A204.1 (cell line): ENCODE measurements around the gene PDCD10.

ENCODE experiments used
- FAIRE-seq: peaks from 2 replicates; lab custom pipeline; 2012; peaks lifted over from hg19 to GRCh38; lab: Jason Lieb, UNC

The PDCD10 gene

GRCh38 chr3:167733961-167734497 is 663 bp downstream of the PDCD10 start:
- no peak for FAIRE-seq

- FAIRE-seq: no peak
These were observed 2.2 kb downstream of the PDCD10 start for GRCh38 chr3:167732313-167733065.

GRCh38 chr3:167731393-167731792 is 3.3 kb downstream of the PDCD10 start:
- no peak for FAIRE-seq

GRCh38 chr3:167729591-167729990 is 5.1 kb downstream of the PDCD10 start:
- no peak for FAIRE-seq

GRCh38 chr3:167728632-167729323 is 5.9 kb downstream of the PDCD10 start:
- FAIRE-seq: no peak

GRCh38 chr3:167728176-167728575 is 6.5 kb downstream of the PDCD10 start:
- no peak for FAIRE-seq

- no peak for FAIRE-seq
These were observed 10.8 kb downstream of the PDCD10 start for GRCh38 chr3:167723872-167724271.

- no peak for FAIRE-seq
These were observed 11.6 kb downstream of the PDCD10 start for GRCh38 chr3:167723025-167723512.

- FAIRE-seq: no peak
These were observed 16.1 kb downstream of the PDCD10 start for GRCh38 chr3:167718582-167718981.

GRCh38 chr3:167716920-167717319 is 17.8 kb downstream of the PDCD10 start:
- no peak for FAIRE-seq

GRCh38 chr3:167714871-167715270 is 19.8 kb downstream of the PDCD10 start:
- FAIRE-seq: no peak

- FAIRE-seq: no peak
These were observed 22.2 kb downstream of the PDCD10 start for GRCh38 chr3:167712445-167712844.

- FAIRE-seq: no peak
These were observed 23.3 kb downstream of the PDCD10 start for GRCh38 chr3:167711439-167711838.

GRCh38 chr3:167710552-167710951 is 24.1 kb downstream of the PDCD10 start:
- no peak for FAIRE-seq

- FAIRE-seq: no peak
These were observed 25.0 kb downstream of the PDCD10 start for GRCh38 chr3:167709690-167710089.

- no peak for FAIRE-seq
These were observed 28.9 kb downstream of the PDCD10 start for GRCh38 chr3:167705840-167706239.

GRCh38 chr3:167700926-167701325 is 33.8 kb downstream of the PDCD10 start:
- FAIRE-seq: no peak

GRCh38 chr3:167700046-167700445 is 34.6 kb downstream of the PDCD10 start:
- no peak for FAIRE-seq

- no peak for FAIRE-seq
These were observed 40.6 kb downstream of the PDCD10 start for GRCh38 chr3:167694121-167694520.

GRCh38 chr3:167691366-167691765 is 43.3 kb downstream of the PDCD10 start:
- FAIRE-seq: no peak

- peak; percentile 91 for FAIRE-seq
These were observed 50.2 kb downstream of the PDCD10 start for GRCh38 chr3:167684388-167684993.

- FAIRE-seq: no peak
These were observed 55.2 kb downstream of the PDCD10 start for GRCh38 chr3:167679526-167679925.

- FAIRE-seq: no peak
These were observed 58.8 kb downstream of the PDCD10 start for GRCh38 chr3:167675848-167676247.
